NCI-H128 (cell line): Measurements from ENCODE around the gene MFRP.

Experiments used
- DNase-seq: peaks from one replicate; lab custom pipeline; 2025; ENCODE audit not compliant: unreplicated experiment; lab: John Stamatoyannopoulos, UW

MFRP gene

GRCh38 chr11:119359365-119360214, 13.1 kb upstream of the MFRP start:
- DNase-seq, result no peak

- DNase-seq, result no peak
Observed at GRCh38 chr11:119357074-119357473, 10.6 kb upstream of the MFRP start.

GRCh38 chr11:119356349-119357031, 10.0 kb upstream of the MFRP start:
- no peak for DNase-seq

GRCh38 chr11:119355091-119355843, 8.8 kb upstream of the MFRP start:
- DNase-seq, result no peak

- peak; percentile 38 for DNase-seq
Observed at GRCh38 chr11:119352857-119353260, 6.4 kb upstream of the MFRP start.

GRCh38 chr11:119351232-119351631, 4.7 kb upstream of the MFRP start:
- no peak for DNase-seq

GRCh38 chr11:119350302-119350701, 3.8 kb upstream of the MFRP start:
- DNase-seq, result no peak

GRCh38 chr11:119347940-119348605, 1.6 kb upstream of the MFRP start:
- no peak for DNase-seq

- no peak for DNase-seq
Observed at GRCh38 chr11:119347242-119347641, 737 bp upstream of the MFRP start.

- DNase-seq, result no peak
Observed at GRCh38 chr11:119345685-119346084, 820 bp downstream of the MFRP start.

GRCh38 chr11:119344291-119345010, 2.1 kb downstream of the MFRP start:
- DNase-seq, result no peak

- DNase-seq, result no peak
Observed at GRCh38 chr11:119343726-119344125, 2.8 kb downstream of the MFRP start.

- no peak for DNase-seq
Observed at GRCh38 chr11:119342362-119343130, 4.0 kb downstream of the MFRP start.

GRCh38 chr11:119342023-119342300, 4.5 kb downstream of the MFRP start:
- DNase-seq, result no peak

- no peak for DNase-seq
Observed at GRCh38 chr11:119341222-119342022, 5.1 kb downstream of the MFRP start.

- no peak for DNase-seq
Observed at GRCh38 chr11:119340335-119341221, 5.9 kb downstream of the MFRP start, which contains the start of gene C1QTNF5. TSS of gene C1QTNF5 (minus strand) at chr11:119340883. CDS start at chr11:119340397, 486 bp downstream.

GRCh38 chr11:119339589-119340334, 6.7 kb downstream of the MFRP start:
- DNase-seq, result no peak
